H1 (cell line): ENCODE results near the gene ADGRL4. TPM values are rescaled to one million over a fixed set of nuclear protein-coding genes. Genes with fewer than 3 reads are reported as not detected.

ENCODE experiments used
- CTCF ChIA-PET: fragments of 300-600 bp; sonication (Branson Sonifier 250); formaldehyde crosslinking; loops from one replicate; lab custom pipeline; 2021; ENCODE audit not compliant: partially characterized antibody; lab: Charles Lee
- POLR2A ChIA-PET: fragments of 300-600 bp; sonication (Branson Sonifier 250); formaldehyde crosslinking; loops from one replicate; lab custom pipeline; 2021; ENCODE audit warnings: inconsistent platforms; ENCODE audit not compliant: partially characterized antibody; lab: Charles Lee
- DNase-seq, 2 experiments: peaks; one replicate each; pipeline versions ENCODE4 v3.0.0 to v3.0.0-alpha.2; 2010 to 2022; ENCODE audit warnings: low spot score in 2 of 2, low read depth in 1 of 2, mixed read lengths in 1 of 2
- FAIRE-seq: peaks from 2 replicates; lab custom pipeline; 2011; peaks lifted over from hg19 to GRCh38; lab: Jason Lieb, UNC
- H2AFZ ChIP-seq: 2 replicates; pipeline ENCODE4 v1.8.1; 2012; ENCODE audit warnings: low read length, inconsistent platforms
- H2AK5ac ChIP-seq: 2 replicates; pipeline ENCODE4 v1.6.1; 2013; ENCODE audit warnings: low read depth, low read length
- H2BK120ac ChIP-seq: replicated peaks from 2 replicates; pipeline ENCODE3; 2013; ENCODE audit warnings: low read depth, low read length, inconsistent platforms
- H2BK12ac ChIP-seq: 2 replicates; pipeline ENCODE4 v1.6.1; 2013; ENCODE audit warnings: low read depth, low read length
- H2BK15ac ChIP-seq: 2 replicates; pipeline ENCODE4 v1.6.1; 2013; ENCODE audit warnings: low read length
- H2BK20ac ChIP-seq: 2 replicates; pipeline ENCODE4 v1.6.1; 2013; ENCODE audit warnings: low read length
- H2BK5ac ChIP-seq: 2 replicates; pipeline ENCODE4 v1.6.1; 2013; ENCODE audit warnings: low read depth, low read length
- H3K14ac ChIP-seq: 2 replicates; pipeline ENCODE4 v1.6.1; 2013; ENCODE audit warnings: inconsistent platforms; ENCODE audit not compliant: insufficient read length
- H3K18ac ChIP-seq: 2 replicates; pipeline ENCODE4 v1.6.1; 2013; ENCODE audit warnings: low read length; ENCODE audit errors: extremely low read depth
- H3K23ac ChIP-seq: 2 replicates; pipeline ENCODE4 v1.6.1; 2013; ENCODE audit warnings: inconsistent platforms; ENCODE audit not compliant: insufficient read length
- H3K23me2 ChIP-seq: 2 replicates; pipeline ENCODE4 v1.6.1; 2013; ENCODE audit warnings: low read depth, low read length
- H3K27ac ChIP-seq: 2 replicates; pipeline ENCODE4 v1.6.1; 2011; ENCODE audit warnings: low read depth, low read length, inconsistent platforms
- H3K27me3 ChIP-seq, 4 experiments: replicated peaks in 1 of 4; 1 replicate in 1 of 4; 2 replicates in 3 of 4; pipeline versions ENCODE4 v1.6.1 to v1.8.1; 2011 to 2013; ENCODE audit warnings: low read length in 3 of 4, mild to moderate bottlenecking in 3 of 4, inconsistent platforms in 2 of 4, mixed read lengths in 2 of 4, moderate library complexity in 1 of 4; ENCODE audit not compliant: control insufficient read depth in 3 of 4, insufficient read depth in 3 of 4; ENCODE audit errors: extremely low read depth in 1 of 4
- H3K36me3 ChIP-seq, 4 experiments: 2 replicates each; pipeline versions ENCODE4 v1.6.1 to v1.8.1; 2011 to 2013; ENCODE audit warnings: mild to moderate bottlenecking in 4 of 4, low read length in 3 of 4, moderate library complexity in 2 of 4, control low read depth in 1 of 4, inconsistent platforms in 1 of 4; ENCODE audit not compliant: insufficient read depth in 4 of 4, control insufficient read depth in 2 of 4
- H3K4ac ChIP-seq: replicated peaks from 2 replicates; pipeline ENCODE3; 2013; ENCODE audit warnings: low read length, low read depth, mixed read lengths, inconsistent platforms; ENCODE audit not compliant: insufficient read length
- H3K4me1 ChIP-seq, 4 experiments: replicated peaks in 1 of 4; 1 replicate in 1 of 4; 2 replicates in 3 of 4; pipeline versions ENCODE4 v1.6.1 to v1.8.1; 2011 to 2013; ENCODE audit warnings: low read length in 3 of 4, inconsistent platforms in 2 of 4, mixed read lengths in 1 of 4; ENCODE audit not compliant: insufficient read depth in 4 of 4, control insufficient read depth in 3 of 4
- H3K4me2 ChIP-seq, 2 experiments: 2 replicates each; pipeline versions ENCODE4 v1.6.1 to v1.8.1; 2011 to 2013; ENCODE audit warnings: low read depth in 2 of 2, low read length in 2 of 2, control low read depth in 1 of 2, inconsistent platforms in 1 of 2, mild to moderate bottlenecking in 1 of 2; ENCODE audit not compliant: insufficient read depth in 1 of 2
- H3K4me3 ChIP-seq, 4 experiments: fragments of 200-600, 300-600 bp in 1 of 4; sonication (generic), shearing (Covaris generic), sonication (Bioruptor Twin) in 1 of 4; 2 replicates each; pipeline versions ENCODE4 v1.5.1 to v1.8.1; 2011 to 2016; ENCODE audit warnings: low read length in 4 of 4, low read depth in 3 of 4, control low read depth in 2 of 4, inconsistent platforms in 2 of 4, mild to moderate bottlenecking in 2 of 4, mixed read lengths in 1 of 4, moderate library complexity in 1 of 4; ENCODE audit not compliant: insufficient read depth in 2 of 4; ENCODE audit errors: extremely low read depth in 1 of 4
- H3K56ac ChIP-seq: replicated peaks from 2 replicates; pipeline ENCODE3; 2013; ENCODE audit warnings: low read depth, mild to moderate bottlenecking, mixed read lengths, low read length, inconsistent platforms; ENCODE audit not compliant: insufficient read length
- H3K79me1 ChIP-seq: 2 replicates; pipeline ENCODE4 v1.6.1; 2013; ENCODE audit warnings: low read depth, low read length, control low read depth
- H3K79me2 ChIP-seq, 2 experiments: 2 replicates each; pipeline versions ENCODE4 v1.6.1 to v1.8.1; 2012 to 2013; ENCODE audit warnings: low read length in 2 of 2, mild to moderate bottlenecking in 2 of 2, inconsistent platforms in 1 of 2; ENCODE audit not compliant: insufficient read depth in 2 of 2, control insufficient read depth in 1 of 2
- H3K9ac ChIP-seq, 4 experiments: replicated peaks in 1 of 4; 1 replicate in 1 of 4; 2 replicates in 3 of 4; pipeline versions ENCODE4 v1.6.1 to v1.8.1; 2011 to 2013; ENCODE audit warnings: low read depth in 3 of 4, low read length in 3 of 4, control low read depth in 2 of 4, mild to moderate bottlenecking in 2 of 4, moderate library complexity in 2 of 4, inconsistent platforms in 1 of 4; ENCODE audit errors: extremely low read depth in 1 of 4
- H3K9me3 ChIP-seq, 2 experiments: 2 replicates each; pipeline versions ENCODE4 v1.6.1 to v1.8.1; 2012 to 2013; ENCODE audit warnings: mild to moderate bottlenecking in 2 of 2, moderate library complexity in 2 of 2, control low read depth in 1 of 2, inconsistent platforms in 1 of 2, low read depth in 1 of 2, low read length in 1 of 2, mixed read lengths in 1 of 2; ENCODE audit not compliant: insufficient read depth in 2 of 2
- H4K20me1 ChIP-seq, 2 experiments: replicated peaks in 1 of 2; 2 replicates each; pipeline versions ENCODE3 to v1.8.1; 2011 to 2013; ENCODE audit warnings: inconsistent platforms in 2 of 2, low read length in 2 of 2, mild to moderate bottlenecking in 1 of 2; ENCODE audit not compliant: insufficient read depth in 2 of 2, control insufficient read depth in 1 of 2
- H4K5ac ChIP-seq: 2 replicates; pipeline ENCODE4 v1.6.1; 2013; ENCODE audit warnings: low read length, low read depth, mixed read lengths, inconsistent platforms; ENCODE audit not compliant: insufficient read length
- H4K8ac ChIP-seq: 2 replicates; pipeline ENCODE4 v1.8.0; 2013; ENCODE audit warnings: mild to moderate bottlenecking, moderate library complexity, low read length, inconsistent platforms; ENCODE audit not compliant: insufficient read depth; ENCODE audit errors: extremely low read depth
- H4K91ac ChIP-seq: replicated peaks from 2 replicates; pipeline ENCODE3; 2013; ENCODE audit warnings: low read length, mixed read lengths, inconsistent platforms; ENCODE audit not compliant: insufficient read length
- CBX8 ChIP-seq: fragments of 300-800, 300-1000 bp; sonication (generic); IDR thresholded peaks from 2 replicates; pipeline ENCODE4 v1.7.1; 2016; ENCODE audit warnings: low read depth, low read length, borderline replicate concordance
- CHD1 ChIP-seq: IDR thresholded peaks from 2 replicates; pipeline ENCODE4 v1.6.1; 2012; ENCODE audit warnings: low read depth, low read length, improper control_type of control experiment
- CREB1 ChIP-seq: IDR thresholded peaks from 2 replicates; pipeline ENCODE4 v1.6.1; 2012; ENCODE audit warnings: inconsistent platforms
- GABPA ChIP-seq: IDR thresholded peaks from 2 replicates; pipeline ENCODE4 v1.6.1; 2011; ENCODE audit warnings: mild to moderate bottlenecking, low read length, moderate library complexity, borderline replicate concordance; ENCODE audit not compliant: insufficient read depth
- POU5F1 ChIP-seq: IDR thresholded peaks from 2 replicates; pipeline ENCODE4 v1.6.1; 2011; ENCODE audit warnings: low read depth, mild to moderate bottlenecking, low read length, moderate library complexity
- RAD21 ChIP-seq, 2 experiments: IDR thresholded peaks in 1 of 2; conservative IDR thresholded peaks in 1 of 2; 2 replicates each; pipeline ENCODE4 v1.6.1; 2011; ENCODE audit warnings: low read depth in 2 of 2, low read length in 2 of 2, improper control_type of control experiment in 1 of 2, inconsistent platforms in 1 of 2, mild to moderate bottlenecking in 1 of 2, moderate library complexity in 1 of 2
- RBBP5 ChIP-seq: IDR thresholded peaks from 2 replicates; pipeline ENCODE4 v1.7.1; 2012; ENCODE audit warnings: low read depth, mild to moderate bottlenecking, inconsistent platforms, low read length, moderate library complexity, borderline replicate concordance
- RXRA ChIP-seq: IDR thresholded peaks from 2 replicates; pipeline ENCODE4 v1.6.1; 2011; ENCODE audit warnings: low read depth, mild to moderate bottlenecking, low read length, moderate library complexity; ENCODE audit not compliant: insufficient read depth
- ZNF274 ChIP-seq: IDR thresholded peaks from 2 replicates; pipeline ENCODE4 v1.7.0; 2012; ENCODE audit warnings: low read length, borderline replicate concordance; ENCODE audit errors: extremely low read depth
- WGBS, 2 experiments: shearing (Covaris generic) in 1 of 2; methylation state at CpG; one replicate each; pipeline versions ENCODE4 v1.1.6 to v1.1.7; 2013 to 2015; ENCODE audit warnings: low lambda C conversion rate in 2 of 2, mixed read lengths in 2 of 2, inconsistent platforms in 1 of 2, low coverage in 1 of 2, missing lambda C conversion rate in 1 of 2; ENCODE audit not compliant: insufficient replicate concordance in 2 of 2, insufficient coverage in 1 of 2, insufficient read length in 1 of 2; ENCODE audit errors: extremely low coverage in 1 of 2, missing lambda C conversion rate in 1 of 2; 5-methylcytosine and 5-hydroxymethylcytosine counted together
- polyA plus RNA-seq, 7 experiments: library from polyadenylated mRNA; depleted of rRNA in 3 of 7; stranded (reverse) in 5 of 7; unstranded in 2 of 7; fragments of >200 nt in 5 of 7; fragments of 200-250 nt in 2 of 7; gene quantifications; 1 replicate in 5 of 7; 2 replicates in 1 of 7; 4 replicates in 1 of 7; pipeline versions ENCODE4 v1.2.1 to v1.2.3, GENCODE V29; 2011 to 2013; ENCODE audit warnings: missing spikeins in 2 of 7, mixed read lengths in 2 of 7
- total RNA-seq: library from RNA; stranded (reverse); fragmentation: NEBNext Ultra II Directional; extraction: Animal tissue kit (Norgen Biotek cat#: 25700); gene quantifications from 2 replicates; pipeline ENCODE4 v1.2.1, GENCODE V29; 2021
- TF ChIP-seq, protein P1 (sequence below): IDR thresholded peaks from 2 replicates; pipeline ENCODE4 v1.6.1; 2011; ENCODE audit warnings: low read depth, mild to moderate bottlenecking, low read length; ENCODE audit not compliant: insufficient read depth

Gene ADGRL4
- total and polyA plus RNA-seq, 2 of the 8 experiments (the other 6 are each of a cell fraction or from before 2014, with no cell fraction given): 0.60 to 0.97 TPM

DNA sequence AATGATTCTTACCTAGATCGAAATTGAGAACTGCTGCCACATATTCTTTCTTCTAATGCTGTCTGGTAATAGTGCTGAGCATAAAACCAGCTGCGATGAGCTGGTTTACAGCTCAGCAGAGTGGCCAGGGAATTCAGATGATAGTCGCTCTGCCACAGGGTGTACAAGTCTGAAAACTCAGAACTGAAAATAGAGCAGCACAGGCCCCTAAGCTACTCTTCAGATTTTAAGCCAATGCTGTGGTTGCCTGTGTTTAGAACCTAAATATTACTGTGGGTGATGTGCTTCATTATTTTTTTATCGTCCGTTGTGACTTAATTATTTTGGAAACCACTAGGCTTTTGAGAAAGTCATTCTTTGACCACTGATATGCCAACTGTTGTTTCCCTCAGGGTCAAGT lies 152.0 kb downstream of the ADGRL4 start:
- H2AK5ac ChIP-seq: no peak overlapping the region
- no peak overlapping the region for H4K91ac ChIP-seq
- H3K23ac ChIP-seq: no peak overlapping the region
- H3K4me1 ChIP-seq: no peaks in the 10 kb centered on the region
- H2BK5ac ChIP-seq: no peak overlapping the region
- WGBS, 2 experiments: 96% methylated on average over 5 of the region's 5 CpGs; no CpG with 5 or more reads in 1 of the 2 experiments
- H4K20me1 ChIP-seq: no peaks in the 10 kb centered on the region
- ChIA-PET POLR2A (no interaction called here), CTCF (interaction anchor here (2.0 kb wide), 1 partner anchor 14 kb away, joined by 8 read pairs; no protein-coding TSS in a partner anchor)
- H3K79me1 ChIP-seq: no peaks in the 10 kb centered on the region
- no peak overlapping the region for H2BK12ac ChIP-seq
- no peak overlapping the region for H2BK20ac ChIP-seq
- H3K4ac ChIP-seq: no peak overlapping the region
- H2AFZ ChIP-seq: no peak overlapping the region
- no peak for DNase-seq
- no peak overlapping the region for H3K14ac ChIP-seq
- H4K5ac ChIP-seq: no peak overlapping the region
- H3K23me2 ChIP-seq: no peaks in the 10 kb centered on the region
- no peak overlapping the region for H3K56ac ChIP-seq
- H3K9me3 ChIP-seq: no peaks in the 10 kb centered on the region; a peak in 1 of 4 replicates
- no peaks in the 10 kb centered on the region for H3K36me3 ChIP-seq
- no peak overlapping the region for H3K18ac ChIP-seq
- H3K4me2 ChIP-seq: no peak overlapping the region
- no peak overlapping the region for H3K9ac ChIP-seq
- no peak overlapping the region for H3K4me3 ChIP-seq
- H2BK15ac ChIP-seq: no peak overlapping the region
- no peak overlapping the region for H2BK120ac ChIP-seq
- no peak overlapping the region for H3K27ac ChIP-seq
- H3K79me2 ChIP-seq: no peaks in the 10 kb centered on the region
- no peak overlapping the region for H4K8ac ChIP-seq
- FAIRE-seq: no peak
- no peaks in the 10 kb centered on the region for H3K27me3 ChIP-seq
- no peak for TF ChIP-seq POU5F1
- TF ChIP-seq CREB1: no peak
- no peak for TF ChIP-seq RBBP5
- no peak for TF ChIP-seq GABPA
- TF ChIP-seq RAD21 (IDR thresholded peaks at IDR 0.05 in 1 of 2, conservative IDR thresholded peaks at IDR 0.05 in 1 of 2; ENCODE audit: low read depth in 2 of 2, low read length in 2 of 2): no peak
- TF ChIP-seq RXRA: no peak
- TF ChIP-seq CHD1: no peak
- no peak for TF ChIP-seq CBX8
- no peak for TF ChIP-seq ZNF274
- TF ChIP-seq, protein P1, sequence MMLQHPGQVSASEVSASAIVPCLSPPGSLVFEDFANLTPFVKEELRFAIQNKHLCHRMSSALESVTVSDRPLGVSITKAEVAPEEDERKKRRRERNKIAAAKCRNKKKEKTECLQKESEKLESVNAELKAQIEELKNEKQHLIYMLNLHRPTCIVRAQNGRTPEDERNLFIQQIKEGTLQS: no peak
